Suprapubic skin (tissue), 4 donors: ENCODE data around the gene B3GALT4. TPM values are rescaled to one million over a fixed set of nuclear protein-coding genes. Genes with fewer than 3 reads are reported as not detected.

Experiments used
- DNase-seq, 2 donors: peaks; one replicate each; pipeline ENCODE4 v3.0.0-alpha.2; 2019; ENCODE audit warnings: low spot score in 2 of 2
- H3K27ac ChIP-seq: fragments of 200-600 bp; sonication (generic); one replicate; pipeline ENCODE4 v1.5.1; 2019
- H3K27me3 ChIP-seq: fragments of 200-600 bp; sonication (generic); one replicate; pipeline ENCODE4 v1.5.1; 2019
- H3K36me3 ChIP-seq: fragments of 200-600 bp; sonication (generic); one replicate; pipeline ENCODE4 v1.5.1; 2019
- H3K4me1 ChIP-seq: fragments of 200-600 bp; sonication (generic); one replicate; pipeline ENCODE4 v1.5.1; 2019
- H3K4me3 ChIP-seq: fragments of 200-600 bp; sonication (generic); one replicate; pipeline ENCODE4 v1.5.1; 2019; ENCODE audit warnings: mild to moderate bottlenecking
- H3K9me3 ChIP-seq: fragments of 200-600 bp; sonication (generic); one replicate; pipeline ENCODE4 v1.5.1; 2019
- EP300 ChIP-seq: sonication (generic); formaldehyde crosslinking; IDR thresholded peaks from one replicate; pipeline ENCODE4 v1.6.1; 2017; ENCODE audit warnings: antibody characterized with exemption
- POLR2A ChIP-seq, 2 donors: fragments of 450-650 bp; IDR thresholded peaks; one replicate each; pipeline ENCODE4 v1.6.1; 2017; ENCODE audit warnings: antibody characterized with exemption in 2 of 2, mild to moderate bottlenecking in 2 of 2, moderate library complexity in 2 of 2
- POLR2AphosphoS5 ChIP-seq, 3 donors: sonication (generic); formaldehyde crosslinking; IDR thresholded peaks; one replicate each; pipeline ENCODE4 v1.6.1; 2017; ENCODE audit warnings: antibody characterized with exemption in 3 of 3
- WGBS: methylation state at CpG from one replicate; pipeline ENCODE4 v1.1.5; 2018; 5-methylcytosine and 5-hydroxymethylcytosine counted together
- total RNA-seq, 4 donors: library from RNA; depleted of rRNA; stranded (reverse); fragments of >200 nt; gene quantifications; one replicate each; pipeline ENCODE4 v1.1.0, GENCODE V29; 2016
- TF ChIP-seq, protein P1 (sequence below), 2 donors: fragments of 200-600 bp in 1 of 2; fragments of 450-650 bp in 1 of 2; sonication (generic) in 1 of 2; IDR thresholded peaks; one replicate each; pipeline ENCODE4 v1.5.1; 2016 to 2019; ENCODE audit warnings: antibody characterized with exemption in 2 of 2, mild to moderate bottlenecking in 1 of 2, moderate library complexity in 1 of 2

B3GALT4 gene, protein sequence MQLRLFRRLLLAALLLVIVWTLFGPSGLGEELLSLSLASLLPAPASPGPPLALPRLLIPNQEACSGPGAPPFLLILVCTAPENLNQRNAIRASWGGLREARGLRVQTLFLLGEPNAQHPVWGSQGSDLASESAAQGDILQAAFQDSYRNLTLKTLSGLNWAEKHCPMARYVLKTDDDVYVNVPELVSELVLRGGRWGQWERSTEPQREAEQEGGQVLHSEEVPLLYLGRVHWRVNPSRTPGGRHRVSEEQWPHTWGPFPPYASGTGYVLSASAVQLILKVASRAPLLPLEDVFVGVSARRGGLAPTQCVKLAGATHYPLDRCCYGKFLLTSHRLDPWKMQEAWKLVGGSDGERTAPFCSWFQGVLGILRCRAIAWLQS
- 10 to 100 TPM; 16.6 to 26.2 (median 18.2) TPM for total RNA-seq

DNA sequence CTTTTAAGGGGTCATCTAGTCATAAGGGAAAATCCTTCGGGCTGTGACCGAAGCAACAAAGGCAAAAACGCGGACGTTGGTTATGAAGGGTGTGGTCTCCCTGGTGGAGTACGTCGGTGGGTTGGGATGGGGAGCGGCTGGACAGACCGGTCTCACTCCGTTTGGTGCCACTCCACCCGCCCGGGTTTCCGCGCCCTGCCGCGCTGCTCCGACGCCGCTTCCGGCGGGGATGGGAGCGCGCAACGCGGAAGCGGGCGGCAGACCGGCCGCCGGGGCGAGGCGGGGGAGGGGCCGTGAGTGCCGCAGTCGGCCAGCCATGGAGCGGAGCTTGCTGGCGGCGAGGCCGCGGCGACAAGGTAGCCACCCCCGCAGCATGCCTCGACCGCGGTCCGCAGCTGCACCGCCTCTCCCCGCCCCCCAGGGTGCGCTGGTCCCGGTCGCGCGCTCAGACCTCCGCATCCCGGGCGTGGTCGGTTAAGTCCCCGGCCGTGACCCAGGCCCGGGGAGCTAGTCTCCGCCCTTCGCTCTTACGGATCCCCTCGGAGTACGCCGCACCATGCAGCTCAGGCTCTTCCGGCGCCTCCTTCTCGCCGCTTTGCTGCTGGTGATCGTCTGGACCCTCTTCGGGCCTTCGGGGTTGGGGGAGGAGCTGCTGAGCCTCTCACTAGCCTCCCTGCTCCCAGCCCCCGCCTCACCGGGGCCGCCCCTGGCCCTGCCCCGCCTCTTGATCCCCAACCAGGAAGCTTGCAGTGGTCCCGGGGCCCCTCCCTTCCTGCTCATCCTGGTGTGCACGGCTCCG, at the start of gene B3GALT4:
Gene B3GALT4 (plus strand): TSS at position 260 of the 799 bp plus-strand sequence. CDS start 297 bp downstream, at position 557.
- WGBS = 2% methylated on average over 35 of the region's 80 CpGs
- no peaks in the 10 kb centered on the region for H3K9me3 ChIP-seq
- TF ChIP-seq, protein P1, sequence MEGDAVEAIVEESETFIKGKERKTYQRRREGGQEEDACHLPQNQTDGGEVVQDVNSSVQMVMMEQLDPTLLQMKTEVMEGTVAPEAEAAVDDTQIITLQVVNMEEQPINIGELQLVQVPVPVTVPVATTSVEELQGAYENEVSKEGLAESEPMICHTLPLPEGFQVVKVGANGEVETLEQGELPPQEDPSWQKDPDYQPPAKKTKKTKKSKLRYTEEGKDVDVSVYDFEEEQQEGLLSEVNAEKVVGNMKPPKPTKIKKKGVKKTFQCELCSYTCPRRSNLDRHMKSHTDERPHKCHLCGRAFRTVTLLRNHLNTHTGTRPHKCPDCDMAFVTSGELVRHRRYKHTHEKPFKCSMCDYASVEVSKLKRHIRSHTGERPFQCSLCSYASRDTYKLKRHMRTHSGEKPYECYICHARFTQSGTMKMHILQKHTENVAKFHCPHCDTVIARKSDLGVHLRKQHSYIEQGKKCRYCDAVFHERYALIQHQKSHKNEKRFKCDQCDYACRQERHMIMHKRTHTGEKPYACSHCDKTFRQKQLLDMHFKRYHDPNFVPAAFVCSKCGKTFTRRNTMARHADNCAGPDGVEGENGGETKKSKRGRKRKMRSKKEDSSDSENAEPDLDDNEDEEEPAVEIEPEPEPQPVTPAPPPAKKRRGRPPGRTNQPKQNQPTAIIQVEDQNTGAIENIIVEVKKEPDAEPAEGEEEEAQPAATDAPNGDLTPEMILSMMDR (IDR thresholded peaks at IDR 0.05) = peak; percentile 5 to 75
- TF ChIP-seq POLR2A (IDR thresholded peaks at IDR 0.05) = peak; percentile 5 to 57
- TF ChIP-seq POLR2AphosphoS5 (IDR thresholded peaks at IDR 0.05) = peak in 2 of 3 donors; percentile 25
- no peak for TF ChIP-seq EP300
- peak within 1 kb of the TSS; percentile 83 for H3K4me3 ChIP-seq
- H3K36me3 ChIP-seq = peaks cover 55% of the 10 kb centered on the region
- peak; percentile 90 to 91 for DNase-seq
- peak within 1 kb of the TSS; percentile 92 for H3K27ac ChIP-seq
- H3K4me1 ChIP-seq = peaks cover 63% of the 10 kb centered on the region
- no peaks in the 10 kb centered on the region for H3K27me3 ChIP-seq

DNA sequence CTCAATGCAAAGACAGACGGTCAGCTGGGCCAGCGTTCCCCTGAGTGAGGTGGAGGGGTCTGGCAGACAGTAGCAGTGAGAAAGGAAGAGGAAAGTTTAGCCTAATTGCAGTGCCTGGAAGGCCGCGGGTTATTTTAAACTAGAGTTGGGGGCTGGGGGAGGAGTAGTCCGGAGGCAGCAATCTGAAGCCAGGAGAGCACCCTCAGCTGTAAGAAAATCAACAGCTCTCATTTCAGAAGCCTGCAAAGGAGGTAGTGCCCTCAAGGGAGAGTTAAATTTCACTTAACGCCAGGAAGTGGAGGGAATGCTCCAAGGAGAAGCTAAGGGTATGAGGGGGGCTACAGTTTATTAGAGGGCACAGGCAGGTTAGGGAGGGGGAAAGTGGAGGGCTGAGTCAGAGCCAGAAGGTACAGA, 41.7 kb upstream of the B3GALT4 start:
- no peaks in the 10 kb centered on the region for H3K36me3 ChIP-seq
- H3K27ac ChIP-seq = no peak overlapping the region
- H3K9me3 ChIP-seq = no peaks in the 10 kb centered on the region
- no peak overlapping the region for H3K4me3 ChIP-seq
- no peaks in the 10 kb centered on the region for H3K4me1 ChIP-seq
- 28% methylated on average over 6 of the region's 6 CpGs for WGBS
- TF ChIP-seq POLR2A (IDR thresholded peaks at IDR 0.05) (no peak), EP300 (no peak), POLR2AphosphoS5 (IDR thresholded peaks at IDR 0.05) (no peak)
- TF ChIP-seq, protein P1 (IDR thresholded peaks at IDR 0.05) = no peak
- DNase-seq = peak in 1 of 2 donors; percentile 9
- H3K27me3 ChIP-seq = peaks cover 27% of the 10 kb centered on the region

DNA sequence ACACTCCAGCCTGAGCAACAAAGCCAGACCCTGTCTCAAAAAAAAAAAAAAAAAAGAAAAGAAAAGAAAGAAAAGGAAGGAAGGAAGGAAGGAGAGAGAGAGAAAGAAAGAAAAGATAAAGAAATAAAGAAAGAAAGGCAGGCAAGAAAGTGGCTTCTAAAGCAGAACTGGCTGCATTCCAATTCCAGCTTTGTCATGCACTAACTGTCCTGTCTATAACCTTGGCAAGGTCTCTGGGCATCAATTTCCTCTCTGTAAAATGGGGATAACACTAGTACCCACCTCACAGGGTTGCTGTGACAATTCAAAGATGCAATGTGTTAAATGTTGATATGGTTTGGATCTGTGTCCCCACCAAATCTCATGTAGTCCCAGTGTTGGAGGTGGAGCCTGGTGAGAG, 40.6 kb upstream of the B3GALT4 start:
- H3K36me3 ChIP-seq = no peaks in the 10 kb centered on the region
- no peak overlapping the region for H3K4me3 ChIP-seq
- H3K9me3 ChIP-seq = no peaks in the 10 kb centered on the region
- no peaks in the 10 kb centered on the region for H3K4me1 ChIP-seq
- DNase-seq = peak in 1 of 2 donors; percentile 6
- H3K27ac ChIP-seq = no peak overlapping the region
- H3K27me3 ChIP-seq = peaks cover 34% of the 10 kb centered on the region
- TF ChIP-seq POLR2A (IDR thresholded peaks at IDR 0.05) (no peak), EP300 (no peak), POLR2AphosphoS5 (IDR thresholded peaks at IDR 0.05) (no peak)
- TF ChIP-seq, protein P1 (IDR thresholded peaks at IDR 0.05) = no peak

DNA sequence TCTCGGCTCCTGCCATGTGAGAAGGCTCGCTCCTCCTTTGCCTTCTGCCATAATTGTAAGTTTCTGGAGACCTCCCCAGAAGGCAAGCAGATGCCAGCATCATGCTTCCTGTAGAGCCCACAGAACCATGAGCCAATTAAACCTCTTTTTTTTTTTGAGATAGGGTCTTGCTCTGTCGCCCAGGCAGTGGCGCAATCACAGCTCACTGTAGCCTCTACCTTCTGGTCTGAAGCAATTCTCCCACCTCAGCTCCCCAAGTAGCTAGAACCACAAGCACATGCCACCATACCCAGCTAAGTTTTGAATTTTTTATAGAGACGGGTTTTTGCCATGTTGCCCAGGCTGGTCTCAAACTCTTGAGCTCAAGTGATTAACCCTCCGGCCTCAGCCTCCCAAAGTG, 40.1 kb upstream of the B3GALT4 start:
- peaks cover 34% of the 10 kb centered on the region for H3K27me3 ChIP-seq
- peak in 1 of 2 donors; percentile 6 for DNase-seq

More for the DNA sequence above, 40.1 kb upstream of the B3GALT4 start:
- Histone ChIP-seq H3K4me3 (no peak overlapping the region), H3K9me3 (no peaks in the 10 kb centered on the region), H3K27ac (no peak overlapping the region), H3K4me1 (no peaks in the 10 kb centered on the region), H3K36me3 (no peaks in the 10 kb centered on the region)
- no peak for TF ChIP-seq POLR2A (IDR thresholded peaks at IDR 0.05)
- TF ChIP-seq, protein P1 (IDR thresholded peaks at IDR 0.05) = no peak
- TF ChIP-seq POLR2AphosphoS5 (IDR thresholded peaks at IDR 0.05) = no peak
- no peak for TF ChIP-seq EP300
- WGBS = 87% methylated on average over 6 of the region's 6 CpGs
